HFF-Myc (cell line): ENCODE measurements around the gene ERCC1.

Source experiments
- DNase-seq: peaks from one replicate; pipeline ENCODE4 v3.0.0-alpha.2; 2011; ENCODE audit warnings: low read depth; ENCODE audit errors: extremely low read depth
- H3K4me3 ChIP-seq: replicated peaks from 2 replicates; pipeline ENCODE4 v1.5.1; 2011; ENCODE audit warnings: low read depth, mild to moderate bottlenecking, control low read depth, low read length
- CTCF ChIP-seq: IDR thresholded peaks from 2 replicates; pipeline ENCODE4 v1.5.1; 2012; ENCODE audit warnings: mild to moderate bottlenecking, low read depth, low read length, control low read depth; ENCODE audit errors: missing control alignments

Gene ERCC1

GRCh38 chr19:45428384-45429231, 4.9 kb upstream of the ERCC1 start:
- no peak for DNase-seq
- peak; percentile 42 for TF ChIP-seq CTCF

GRCh38 chr19:45424191-45425058, 708 bp upstream of the ERCC1 start:
- no peak for TF ChIP-seq CTCF
- peak; percentile 93 for DNase-seq
- peak overlapping the region; percentile 84 for H3K4me3 ChIP-seq

More at GRCh38 chr19:45428384-45429231, 4.9 kb upstream of the ERCC1 start:
- peak overlapping the region; percentile 46 for H3K4me3 ChIP-seq

GRCh38 chr19:45423033-45423588, 606 bp downstream of the ERCC1 start:
- DNase-seq, result no peak
- no peak for TF ChIP-seq CTCF
- H3K4me3 ChIP-seq, result peak overlapping the region; percentile 84

- H3K4me3 ChIP-seq, result peak overlapping the region; percentile 84
- DNase-seq, result no peak
Measured at GRCh38 chr19:45421947-45422498, 1.7 kb downstream of the ERCC1 start.

GRCh38 chr19:45420871-45421270, 2.8 kb downstream of the ERCC1 start:
- no peak for DNase-seq
- H3K4me3 ChIP-seq, result no peak overlapping the region
- TF ChIP-seq CTCF, result no peak

More at GRCh38 chr19:45421947-45422498, 1.7 kb downstream of the ERCC1 start:
- no peak for TF ChIP-seq CTCF

GRCh38 chr19:45420356-45420755, 3.4 kb downstream of the ERCC1 start:
- no peak for DNase-seq
- H3K4me3 ChIP-seq, result no peak overlapping the region
- no peak for TF ChIP-seq CTCF
